Astrocyte of the spinal cord (primary cell): ENCODE measurements around the gene TGM6.

ENCODE experiments used
- DNase-seq: peaks from one replicate; pipeline ENCODE4 v3.0.0; 2011; ENCODE audit warnings: low read depth, low spot score
- H3K4me3 ChIP-seq: 2 replicates; pipeline ENCODE4 v1.5.1; 2011; ENCODE audit warnings: low read depth, mild to moderate bottlenecking, low read length, moderate library complexity
- in situ Hi-C: cut with HindIII; loops from 2 replicates; pipeline ENCODE4 v1.10.0; 2017; ENCODE audit warnings: low sequenced_read_pairs
- TF ChIP-seq, protein P1 (sequence below): IDR thresholded peaks from 2 replicates; pipeline ENCODE4 v1.5.1; 2012; ENCODE audit warnings: low read depth, mild to moderate bottlenecking, low read length, inconsistent platforms

The TGM6 gene

DNA sequence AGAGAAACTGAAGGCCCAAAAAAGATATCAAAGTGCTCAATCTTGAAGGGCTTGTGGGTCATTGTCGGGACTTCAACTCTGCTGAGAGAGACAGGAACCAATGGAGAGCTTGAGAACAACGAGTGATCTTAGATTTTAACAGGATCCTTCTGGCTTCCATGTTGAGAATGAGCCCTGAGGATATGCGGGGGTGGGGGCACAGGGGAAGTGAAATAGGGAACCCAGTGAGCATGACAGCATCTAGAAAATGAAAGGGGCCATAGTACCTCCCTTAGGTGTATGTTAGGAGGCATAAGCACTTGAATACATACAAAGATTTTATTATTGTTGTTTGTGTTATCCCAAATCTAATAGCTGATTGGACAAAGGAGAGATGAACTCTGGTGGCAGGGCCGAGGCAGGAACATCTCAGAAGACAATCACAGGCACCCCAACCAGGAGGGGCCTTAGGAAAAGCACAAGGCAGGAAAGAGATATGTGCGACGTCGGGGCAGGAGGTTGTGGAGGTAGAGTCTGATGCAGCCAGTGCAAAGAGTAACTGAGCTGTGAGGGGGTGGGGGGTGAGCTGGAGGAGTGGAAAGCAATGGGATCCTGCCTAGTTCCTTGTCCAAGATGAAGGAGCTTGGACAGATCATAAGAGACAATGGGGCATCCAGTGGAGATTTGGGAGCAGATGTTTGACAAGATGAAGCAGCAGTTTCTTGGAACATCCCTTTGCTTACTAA is 10.4 kb downstream of the TGM6 start:
- no peak for DNase-seq
- H3K4me3 ChIP-seq = no peak overlapping the region
- in situ Hi-C loops = no loop called here
- TF ChIP-seq, protein P1, sequence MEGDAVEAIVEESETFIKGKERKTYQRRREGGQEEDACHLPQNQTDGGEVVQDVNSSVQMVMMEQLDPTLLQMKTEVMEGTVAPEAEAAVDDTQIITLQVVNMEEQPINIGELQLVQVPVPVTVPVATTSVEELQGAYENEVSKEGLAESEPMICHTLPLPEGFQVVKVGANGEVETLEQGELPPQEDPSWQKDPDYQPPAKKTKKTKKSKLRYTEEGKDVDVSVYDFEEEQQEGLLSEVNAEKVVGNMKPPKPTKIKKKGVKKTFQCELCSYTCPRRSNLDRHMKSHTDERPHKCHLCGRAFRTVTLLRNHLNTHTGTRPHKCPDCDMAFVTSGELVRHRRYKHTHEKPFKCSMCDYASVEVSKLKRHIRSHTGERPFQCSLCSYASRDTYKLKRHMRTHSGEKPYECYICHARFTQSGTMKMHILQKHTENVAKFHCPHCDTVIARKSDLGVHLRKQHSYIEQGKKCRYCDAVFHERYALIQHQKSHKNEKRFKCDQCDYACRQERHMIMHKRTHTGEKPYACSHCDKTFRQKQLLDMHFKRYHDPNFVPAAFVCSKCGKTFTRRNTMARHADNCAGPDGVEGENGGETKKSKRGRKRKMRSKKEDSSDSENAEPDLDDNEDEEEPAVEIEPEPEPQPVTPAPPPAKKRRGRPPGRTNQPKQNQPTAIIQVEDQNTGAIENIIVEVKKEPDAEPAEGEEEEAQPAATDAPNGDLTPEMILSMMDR = no peak

DNA sequence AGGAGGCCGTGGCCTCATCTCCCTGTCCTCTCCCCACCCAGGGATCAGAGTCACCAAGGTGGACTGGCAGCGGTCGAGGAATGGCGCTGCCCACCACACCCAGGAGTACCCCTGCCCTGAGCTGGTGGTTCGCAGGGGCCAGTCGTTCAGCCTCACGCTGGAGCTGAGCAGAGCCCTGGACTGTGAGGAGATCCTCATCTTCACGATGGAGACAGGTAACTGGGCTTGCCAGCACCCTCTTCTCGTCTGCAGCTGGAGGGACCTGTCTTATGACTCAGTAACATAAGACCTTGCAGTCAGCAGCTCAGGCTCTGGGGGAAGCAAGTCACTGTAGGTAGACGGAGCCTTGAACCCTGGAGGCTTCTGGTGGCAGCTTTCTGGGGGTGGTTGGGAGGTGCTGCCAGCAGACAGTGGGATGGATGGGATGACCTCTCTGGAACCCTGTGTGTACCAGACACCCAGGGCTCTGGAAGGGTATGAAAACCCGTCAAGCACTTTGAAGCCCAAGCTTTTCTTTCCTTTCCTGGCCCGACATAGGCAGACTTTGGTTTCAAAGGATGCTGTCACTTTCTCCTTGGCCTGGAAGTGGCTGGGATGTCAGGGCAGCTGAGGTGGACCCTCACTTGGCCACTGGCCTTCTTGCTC is 13.8 kb downstream of the TGM6 start:
- no peak for DNase-seq
- TF ChIP-seq, protein P1 = no peak
- no peak overlapping the region for H3K4me3 ChIP-seq
- in situ Hi-C loops = no loop called here

DNA sequence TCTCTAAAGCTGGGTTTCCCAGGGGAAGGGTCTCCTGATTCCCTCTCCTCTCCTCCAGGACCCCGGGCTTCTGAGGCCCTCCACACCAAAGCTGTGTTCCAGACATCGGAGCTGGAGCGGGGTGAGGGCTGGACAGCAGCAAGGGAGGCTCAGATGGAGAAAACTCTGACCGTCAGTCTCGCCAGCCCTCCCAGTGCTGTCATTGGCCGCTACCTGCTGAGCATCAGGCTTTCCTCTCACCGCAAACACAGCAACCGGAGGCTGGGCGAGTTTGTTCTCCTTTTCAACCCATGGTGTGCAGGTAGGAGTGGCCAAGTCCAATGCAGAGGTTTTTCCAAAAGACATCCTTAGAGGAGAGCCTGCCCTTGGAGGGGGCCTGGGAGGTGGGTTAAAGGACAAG is 14.4 kb downstream of the TGM6 start:
- H3K4me3 ChIP-seq = no peak overlapping the region
- in situ Hi-C loops = no loop called here
- DNase-seq = no peak
- TF ChIP-seq, protein P1 = no peak

DNA sequence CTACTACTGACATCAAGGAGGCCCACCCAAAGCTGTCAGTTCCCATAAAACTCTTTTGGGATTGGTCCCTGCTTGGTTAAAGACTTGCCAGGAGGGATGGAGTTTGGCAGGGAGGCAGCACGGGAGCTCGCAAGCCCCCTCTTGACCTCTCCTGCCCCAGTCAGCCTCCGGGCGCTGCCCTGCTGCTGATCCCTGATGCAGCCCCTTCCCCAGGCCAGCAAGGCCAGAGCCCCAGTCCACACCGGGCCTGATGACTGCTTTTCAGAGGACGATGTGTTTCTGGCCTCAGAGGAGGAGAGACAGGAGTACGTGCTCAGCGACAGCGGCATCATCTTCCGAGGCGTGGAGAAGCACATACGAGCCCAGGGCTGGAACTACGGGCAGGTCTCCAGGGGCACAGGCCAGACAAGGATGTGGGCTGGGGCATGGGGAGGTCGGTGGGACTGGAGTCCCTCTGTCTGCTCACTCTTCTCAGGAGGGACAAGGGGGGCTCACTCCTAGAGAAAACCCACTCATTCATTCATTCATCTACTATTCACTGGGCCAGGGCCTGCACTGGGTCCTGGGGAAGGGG is 15.6 kb downstream of the TGM6 start:
- in situ Hi-C loops = no loop called here
- DNase-seq = no peak
- no peak overlapping the region for H3K4me3 ChIP-seq
- TF ChIP-seq, protein P1 = no peak

DNA sequence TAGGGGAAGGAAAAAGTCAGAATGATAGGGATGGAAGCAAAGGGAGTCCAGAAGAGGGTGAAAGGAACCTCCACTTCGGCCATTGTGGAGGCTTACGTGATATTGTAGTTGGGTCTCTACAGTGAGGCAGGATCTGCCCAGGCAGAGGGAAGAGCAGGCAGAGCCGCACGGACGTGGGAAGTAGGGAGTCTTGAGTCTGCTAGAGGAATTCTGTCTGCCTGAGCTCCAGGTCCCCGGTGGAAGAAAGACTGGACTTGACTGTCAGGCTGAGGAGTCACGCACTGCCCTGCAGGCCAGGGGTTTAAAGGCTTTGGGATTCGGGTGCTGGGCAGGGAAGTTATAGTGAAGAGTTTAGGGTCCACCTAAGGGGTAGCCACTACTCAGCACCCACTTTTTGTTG is 16.4 kb downstream of the TGM6 start:
- no peak overlapping the region for H3K4me3 ChIP-seq
- no peak for DNase-seq
- TF ChIP-seq, protein P1 = no peak
- in situ Hi-C loops = no loop called here

DNA sequence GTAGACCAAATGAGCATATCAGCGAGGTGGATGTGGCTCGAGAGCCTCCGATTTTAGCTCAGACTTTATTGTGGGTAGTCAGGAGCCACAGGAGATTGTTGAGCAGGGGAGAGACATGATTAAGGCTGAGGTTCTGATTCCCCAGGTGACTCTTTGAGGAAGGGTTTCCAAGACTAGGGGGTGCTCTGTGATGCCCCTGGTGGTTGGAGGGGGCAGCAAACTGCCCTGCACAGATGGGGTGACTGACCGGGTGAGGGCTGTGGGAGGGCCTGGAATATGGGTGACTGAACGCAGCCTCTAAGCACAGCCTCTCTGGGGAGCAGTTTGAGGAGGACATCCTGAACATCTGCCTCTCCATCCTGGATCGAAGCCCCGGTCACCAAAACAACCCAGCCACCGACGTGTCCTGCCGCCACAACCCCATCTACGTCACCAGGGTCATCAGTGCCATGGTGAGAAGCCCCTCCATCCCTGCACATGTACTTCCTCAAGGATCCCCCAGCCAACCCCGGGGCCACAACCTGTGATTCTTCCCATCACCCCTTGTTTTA is 17.0 kb downstream of the TGM6 start:
- in situ Hi-C loops = no loop called here
- TF ChIP-seq, protein P1 = no peak
- DNase-seq = no peak
- H3K4me3 ChIP-seq = no peak overlapping the region
